Activated T-helper 1 cell treated with Interleukin-2 at 50 U/mL for 16 hours (primary cell): Measurements from ENCODE around the gene KIF22.
"Not testable (repeated sequence)": the region's sequence is repeated elsewhere in the genome, so short reads cannot be mapped to it uniquely, and the experiment has no call there.

Experiments used
- DNase-seq: peaks from one replicate; pipeline ENCODE4 v3.0.0-alpha.2; 2020; ENCODE audit warnings: low read depth

Gene KIF22

DNA sequence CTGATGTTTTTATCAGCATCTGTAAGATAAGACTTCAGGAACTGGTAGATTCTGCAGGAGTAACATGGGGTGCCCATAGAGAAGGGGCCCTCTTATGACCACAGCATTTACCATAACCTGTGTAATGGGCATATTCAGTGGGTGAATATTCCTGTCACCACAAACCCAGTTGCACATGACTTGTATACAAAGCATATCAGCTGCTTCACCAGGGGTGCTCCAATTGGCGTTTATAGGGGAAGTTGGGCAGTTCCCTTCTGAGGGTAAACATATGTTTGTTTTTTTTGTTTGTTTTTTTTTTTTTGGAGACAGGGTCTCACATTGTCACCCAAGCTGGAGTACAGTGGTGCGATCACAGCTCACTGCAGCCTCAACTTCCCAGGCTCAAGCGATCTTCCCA lies 24.0 kb upstream of the KIF22 start:
- no peak for DNase-seq

DNA sequence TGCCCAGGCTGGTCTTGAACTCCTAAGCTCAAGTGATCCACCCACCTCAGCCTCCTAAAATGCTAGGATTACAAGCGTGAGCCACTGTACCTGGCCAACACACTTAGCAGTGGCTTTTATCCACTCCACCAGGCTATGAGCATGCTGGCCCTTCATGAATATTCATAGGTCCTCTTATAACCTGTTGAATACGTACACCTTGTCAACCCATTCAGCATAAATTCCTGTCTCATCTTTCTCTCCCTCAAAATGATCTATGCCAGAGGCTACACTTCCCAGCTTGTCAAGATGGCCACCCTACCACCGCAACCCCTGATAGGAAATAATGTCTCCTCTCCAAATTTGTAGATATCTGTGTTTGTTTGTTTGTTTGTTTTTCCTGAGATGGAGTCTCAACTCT lies 23.5 kb upstream of the KIF22 start:
- DNase-seq = no peak

DNA sequence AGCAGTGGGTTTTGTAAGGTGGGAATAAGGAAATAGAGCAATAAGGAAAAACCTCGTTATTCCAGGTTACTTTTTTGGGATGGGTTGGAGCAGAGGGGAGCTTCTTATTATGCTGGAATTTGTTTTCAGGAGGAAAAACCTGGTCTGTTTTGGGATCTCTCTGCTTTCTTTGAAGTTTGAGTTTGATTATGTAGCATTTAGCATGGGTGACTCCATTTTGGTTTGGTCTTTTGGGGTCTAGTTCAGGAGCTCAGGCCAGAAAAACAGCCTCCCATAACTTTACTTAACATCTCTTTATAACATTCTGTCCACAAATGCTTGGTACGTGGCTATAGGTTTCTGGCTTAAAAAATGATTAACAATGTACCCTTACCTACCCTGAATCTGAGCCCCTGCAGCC lies 21.0 kb upstream of the KIF22 start:
- no peak for DNase-seq

DNA sequence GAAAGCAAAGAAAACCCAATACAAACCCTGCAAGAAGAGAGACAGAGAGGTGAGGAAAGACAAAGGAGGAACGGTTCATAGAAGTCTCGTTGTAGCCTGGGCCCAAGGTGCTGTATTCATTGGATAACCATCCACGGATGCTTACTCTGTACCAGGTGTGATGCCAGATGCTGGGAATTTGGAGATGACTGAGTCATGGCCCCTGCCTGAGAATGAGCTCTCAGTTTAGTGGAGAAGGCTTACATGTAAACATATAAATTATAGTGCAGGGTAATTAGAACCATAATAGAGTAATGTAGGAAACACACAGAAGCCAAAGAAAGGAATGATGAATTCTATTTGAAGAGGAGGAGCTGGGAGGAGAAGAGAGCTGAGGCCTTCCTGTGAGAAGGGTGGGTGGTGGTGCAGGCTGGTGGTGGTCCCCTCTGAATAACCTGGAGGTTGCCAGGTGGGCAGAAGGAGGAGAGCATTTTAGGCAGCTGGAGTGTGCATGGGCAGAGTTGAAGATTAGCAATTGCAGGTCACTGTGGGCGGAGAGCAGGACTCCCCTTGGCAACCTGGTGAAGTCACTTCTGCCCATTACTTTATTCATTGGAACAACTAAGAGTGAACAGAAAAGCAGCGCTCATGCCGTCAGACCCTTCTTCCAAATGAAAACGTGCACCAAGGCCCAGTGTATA lies 20.2 kb upstream of the KIF22 start:
- no peak for DNase-seq

DNA sequence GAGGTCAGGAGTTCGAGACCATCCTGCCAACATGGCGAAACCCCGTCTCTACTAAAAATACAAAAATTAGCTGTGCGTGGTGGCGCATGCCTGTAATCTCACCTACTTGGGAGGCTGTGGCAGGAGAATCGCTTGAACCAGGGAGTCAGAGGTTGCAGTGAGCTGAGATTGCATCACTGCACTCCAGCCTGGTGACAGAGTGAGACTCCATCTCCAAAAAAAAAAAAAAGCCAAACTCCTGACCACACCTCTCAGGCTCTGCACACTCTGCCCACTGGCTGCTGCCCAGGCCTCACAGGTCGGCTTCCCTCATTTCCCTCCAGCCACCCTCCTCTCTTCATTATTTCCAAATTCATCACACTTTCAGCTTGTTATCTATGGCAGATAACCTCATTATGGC lies 18.2 kb upstream of the KIF22 start:
- not testable (repeated sequence) for DNase-seq

DNA sequence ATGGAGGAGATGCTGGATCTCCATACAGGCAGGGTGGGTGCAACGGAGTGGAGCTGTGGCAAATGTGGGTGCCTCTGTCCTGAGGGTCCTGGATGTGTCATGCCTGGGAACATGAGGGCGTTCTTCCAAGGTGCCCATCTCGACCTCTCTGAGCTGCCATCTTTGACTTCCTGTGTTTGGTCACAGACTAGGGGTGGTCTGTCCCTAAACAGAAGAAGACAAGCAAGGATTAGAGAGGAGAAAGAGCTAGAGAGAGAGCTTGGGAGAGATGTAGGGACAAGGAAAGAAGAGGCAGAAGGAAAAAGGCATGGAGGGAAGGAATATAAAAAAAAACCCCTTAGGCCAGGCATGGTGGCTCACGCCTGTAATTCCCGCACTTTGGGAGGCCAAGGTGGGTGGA lies 15.8 kb upstream of the KIF22 start:
- DNase-seq = no peak

DNA sequence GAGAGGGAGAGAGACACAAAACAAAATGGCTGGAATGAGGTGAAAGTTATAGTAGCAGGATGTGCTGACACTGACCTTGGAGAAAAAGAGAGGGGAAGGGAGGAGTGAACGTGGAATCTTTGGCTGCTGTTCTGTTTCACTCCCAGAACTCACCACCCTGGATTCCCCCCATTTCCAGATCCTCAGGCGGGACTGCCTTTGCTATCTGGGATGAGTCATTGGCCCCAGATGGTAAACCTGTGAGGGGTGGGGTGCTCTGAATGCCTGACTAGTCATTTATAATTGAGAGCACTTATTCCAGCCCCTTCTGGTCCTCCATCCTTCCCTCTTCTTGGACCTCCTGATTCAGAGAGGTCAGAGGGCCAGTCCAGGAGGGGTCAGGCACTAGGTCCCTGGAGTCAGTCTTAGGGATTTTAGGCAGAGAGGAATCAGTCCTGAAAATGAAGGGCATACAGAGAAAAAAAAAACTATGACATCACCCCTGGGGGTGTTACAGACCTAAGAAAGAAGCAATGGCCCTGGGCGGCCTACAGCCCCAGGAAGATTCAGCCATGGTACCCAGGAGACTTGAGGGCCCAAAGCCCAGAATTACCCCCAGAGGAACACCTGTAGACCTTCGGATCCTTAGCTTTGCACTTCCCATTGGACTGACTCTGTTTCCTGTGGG lies 14.7 kb upstream of the KIF22 start:
- no peak for DNase-seq

DNA sequence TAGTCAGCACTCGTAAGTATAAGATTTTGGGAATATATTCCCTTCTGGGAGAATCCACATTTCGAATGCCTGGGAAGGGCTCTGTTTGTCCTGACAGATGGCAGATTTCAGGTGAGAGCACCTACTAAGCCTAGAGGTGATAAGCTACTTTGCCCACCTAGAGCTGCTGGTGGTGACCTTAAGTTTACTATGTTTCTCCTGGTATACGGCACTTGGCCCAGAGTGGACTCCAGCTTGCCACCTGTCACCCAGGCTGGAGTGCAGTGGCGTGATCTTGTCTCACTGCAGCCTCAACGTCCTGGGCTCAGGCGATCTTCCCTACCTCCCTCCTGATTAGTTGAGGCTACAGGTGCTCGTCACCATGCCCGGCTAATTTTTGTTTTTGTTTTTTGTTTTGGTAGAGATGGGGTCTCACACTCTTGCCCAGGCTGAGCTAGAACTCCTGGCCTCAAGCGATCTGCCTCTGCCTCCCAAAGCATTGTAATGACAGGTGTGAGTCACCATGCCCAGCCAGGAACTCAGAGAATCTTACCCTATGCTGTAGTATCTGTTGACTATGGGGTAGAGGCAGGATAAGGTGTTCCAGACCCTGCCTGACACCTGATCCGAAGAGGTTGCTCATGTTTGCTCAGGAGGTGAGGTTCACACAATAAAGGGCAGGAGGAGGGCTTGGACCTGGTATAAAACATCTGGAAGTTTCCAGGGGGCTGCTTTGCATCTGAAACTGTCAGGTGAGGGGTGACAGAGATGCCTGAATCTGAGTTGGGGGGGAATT lies 12.8 kb upstream of the KIF22 start, which contains the start of gene ZG16:
Gene ZG16 (plus strand): TSS at position 681 of the 775 bp plus-strand sequence. CDS start 1,011 bp downstream, outside the sequence.
- DNase-seq = no peak

DNA sequence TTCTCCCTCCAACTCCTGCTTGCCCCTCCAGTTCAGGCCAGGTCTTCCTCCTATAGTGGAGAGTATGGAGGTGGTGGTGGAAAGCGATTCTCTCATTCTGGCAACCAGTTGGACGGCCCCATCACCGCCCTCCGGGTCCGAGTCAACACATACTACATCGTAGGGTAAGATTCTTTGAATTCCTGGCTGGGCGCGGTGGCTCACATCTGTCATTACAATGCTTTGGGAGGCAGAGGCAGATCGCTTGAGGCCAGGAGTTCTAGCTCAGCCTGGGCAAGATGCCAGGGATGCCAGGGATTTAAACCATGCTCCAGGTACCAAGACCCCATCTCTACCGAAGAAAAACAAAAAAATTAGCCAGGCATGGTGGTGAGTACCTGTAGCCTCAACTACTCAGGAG lies 11.1 kb upstream of the KIF22 start:
- DNase-seq = no peak

DNA sequence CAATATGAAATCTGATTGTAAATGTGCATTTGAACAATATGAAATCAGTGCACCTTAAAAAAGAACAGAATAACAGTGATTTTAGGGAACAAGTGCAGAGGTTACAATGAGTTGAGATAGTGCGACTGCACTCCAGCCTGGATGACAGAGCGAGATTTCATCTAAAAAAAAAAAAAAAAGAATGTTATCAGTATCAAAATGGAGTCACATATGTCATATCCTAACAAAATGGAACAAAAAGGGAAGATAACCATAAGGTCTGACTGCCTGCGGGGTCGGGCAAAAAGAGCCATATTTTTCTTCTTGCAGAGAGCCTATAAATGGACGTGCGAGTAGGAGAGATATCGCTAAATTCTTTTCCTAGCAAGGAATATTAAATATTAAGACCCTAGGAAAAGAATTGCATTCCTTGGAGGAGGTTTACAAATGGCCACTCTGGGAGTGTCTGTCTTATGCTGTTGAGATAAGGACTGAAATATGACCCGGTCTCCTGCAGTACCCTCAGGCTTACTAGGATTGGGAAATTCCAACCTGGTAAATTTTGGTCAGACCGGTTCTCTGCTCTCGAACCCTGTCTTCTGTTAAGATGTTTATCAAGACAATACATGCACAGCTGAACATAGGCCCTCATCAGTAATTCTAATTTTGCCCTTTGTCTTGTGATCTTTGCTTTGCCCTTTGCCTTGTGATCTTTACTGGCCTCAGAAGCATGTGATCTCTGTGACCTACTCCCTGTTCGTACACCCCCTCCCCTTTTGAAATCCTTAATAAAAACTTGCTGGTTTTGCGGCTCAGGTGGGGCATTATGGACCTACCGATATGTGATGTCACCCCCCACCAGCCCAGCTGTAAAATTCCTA lies 7.2 kb upstream of the KIF22 start:
- not testable (repeated sequence) for DNase-seq

DNA sequence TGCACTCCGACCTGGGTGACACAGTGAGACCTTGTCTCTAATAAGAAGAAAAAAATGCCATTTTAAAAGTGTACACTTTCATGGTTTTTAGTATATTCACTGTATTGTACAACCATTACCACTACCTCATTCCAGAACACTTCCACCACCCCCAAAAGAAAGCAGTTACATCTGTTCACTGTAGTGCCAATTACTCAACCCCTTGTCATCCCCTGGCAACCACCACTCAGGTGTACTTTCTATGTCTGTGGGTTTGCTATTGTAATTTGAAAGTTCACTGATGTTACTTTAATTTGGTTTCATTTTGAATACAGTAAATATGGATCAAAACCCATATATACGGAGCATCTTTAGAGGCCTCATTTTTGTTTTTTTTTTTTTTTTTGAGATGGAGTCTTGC lies 6.4 kb upstream of the KIF22 start:
- no peak for DNase-seq

DNA sequence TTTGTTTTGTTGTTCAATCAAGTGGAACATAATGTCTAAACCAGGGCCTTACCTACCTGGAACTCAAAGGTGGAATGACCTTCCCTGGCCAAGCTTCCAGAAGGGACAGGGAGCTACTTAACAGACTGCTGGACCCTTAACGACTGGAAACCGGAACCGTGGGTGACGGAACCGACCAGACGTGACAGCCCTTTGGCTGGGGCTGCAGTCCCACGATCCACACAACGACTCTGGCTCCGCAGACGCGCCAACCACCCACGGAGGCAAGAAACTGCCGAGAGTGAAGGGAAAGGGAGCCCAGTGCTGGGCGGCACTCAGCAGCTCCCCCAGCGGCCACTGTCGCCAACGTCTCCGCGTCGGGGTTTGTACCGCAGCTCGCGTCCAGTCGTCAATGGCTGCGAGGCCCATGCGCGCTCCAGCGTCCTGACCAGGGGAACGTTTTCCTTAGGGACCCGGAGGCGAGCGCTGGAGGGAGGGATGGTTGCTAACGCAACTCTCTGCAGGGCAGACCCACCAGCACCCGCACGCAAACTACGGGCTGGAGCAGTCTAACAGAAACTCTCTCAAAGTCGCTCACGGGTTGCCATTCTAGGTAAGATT lies 5.5 kb upstream of the KIF22 start:
- DNase-seq = peak; percentile 67

DNA sequence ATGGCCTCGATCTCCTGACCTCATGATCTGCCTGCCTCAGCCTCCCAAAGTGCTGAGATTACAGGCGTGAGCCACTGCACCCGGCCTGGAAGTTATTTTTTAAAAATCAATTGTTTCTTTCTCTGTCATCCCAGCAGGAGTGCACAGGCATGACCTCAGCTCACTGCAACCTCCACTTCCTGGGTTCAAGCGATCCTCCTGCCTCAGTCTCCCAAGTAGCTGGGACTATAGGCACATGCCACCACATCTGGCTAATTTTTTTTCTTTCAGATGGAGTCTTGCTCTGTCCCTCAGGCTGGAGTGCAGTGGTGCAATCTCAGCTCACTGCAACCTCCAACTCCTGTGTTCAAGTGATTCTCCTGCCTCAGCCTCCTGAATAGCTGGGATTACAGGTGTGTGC lies 3.4 kb upstream of the KIF22 start:
- DNase-seq = not testable (repeated sequence)

DNA sequence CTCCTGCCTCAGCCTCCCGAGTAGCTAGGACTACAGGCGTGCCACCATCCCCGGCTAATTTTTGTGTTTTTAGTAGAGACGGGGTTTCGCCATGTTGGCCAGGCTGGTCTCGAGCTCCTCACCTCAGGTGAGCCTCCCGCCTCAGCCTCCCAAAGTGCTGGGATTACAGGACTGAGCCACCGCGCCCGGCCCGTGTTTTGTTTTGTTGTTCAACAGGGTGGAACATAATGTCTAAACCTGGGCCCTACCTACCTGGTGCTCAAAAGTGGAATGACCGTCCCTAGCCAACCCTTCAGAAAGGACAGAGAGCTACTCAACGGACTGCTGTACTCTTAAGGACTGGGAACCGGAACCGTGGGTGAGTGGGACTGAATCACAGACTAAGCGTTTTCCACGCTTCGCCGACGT lies 772 bp upstream of the KIF22 start:
- DNase-seq = no peak

DNA sequence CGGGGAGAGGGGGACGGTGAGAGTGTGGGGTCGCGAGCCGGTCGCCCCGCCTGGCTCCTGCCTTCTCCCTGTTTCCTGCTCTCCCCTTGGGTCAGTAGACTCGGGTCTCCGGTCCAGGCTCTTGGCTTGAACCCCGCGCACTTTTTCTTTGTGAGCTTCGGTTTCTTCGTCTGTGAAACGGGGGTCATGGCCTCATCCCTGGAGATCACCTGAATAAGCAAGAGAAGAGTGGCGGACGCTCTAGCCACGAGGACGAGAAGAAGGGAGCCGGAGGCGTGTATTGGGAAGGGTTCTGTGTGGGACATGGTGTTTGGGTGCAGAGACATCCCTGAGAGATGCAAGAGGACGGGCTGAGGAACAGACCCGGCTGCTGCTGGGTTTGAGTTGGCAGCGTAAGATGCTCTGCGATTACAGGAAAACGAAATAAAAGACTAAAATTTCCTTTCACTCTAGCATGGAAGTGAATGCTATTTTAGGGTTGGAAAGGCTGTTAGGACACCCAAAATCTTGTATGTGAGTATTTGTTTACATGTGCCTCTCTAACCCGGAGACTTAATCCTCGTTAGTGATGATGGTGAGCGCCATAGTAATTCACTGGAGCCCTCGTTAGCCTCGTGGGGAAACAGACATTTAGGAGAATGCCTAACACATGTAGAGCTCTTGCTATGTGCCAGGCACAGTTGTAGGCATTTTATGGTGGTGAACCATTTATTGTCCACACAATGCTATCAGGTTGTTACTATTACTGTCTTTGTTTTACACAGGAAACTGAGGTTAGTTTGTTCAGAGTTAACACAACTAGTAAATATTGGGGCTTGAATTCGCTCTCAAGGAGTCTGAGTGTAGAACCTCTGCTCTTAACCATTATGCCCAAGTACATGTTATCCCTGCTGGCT lies 646 bp downstream of the KIF22 start:
- DNase-seq = no peak

DNA sequence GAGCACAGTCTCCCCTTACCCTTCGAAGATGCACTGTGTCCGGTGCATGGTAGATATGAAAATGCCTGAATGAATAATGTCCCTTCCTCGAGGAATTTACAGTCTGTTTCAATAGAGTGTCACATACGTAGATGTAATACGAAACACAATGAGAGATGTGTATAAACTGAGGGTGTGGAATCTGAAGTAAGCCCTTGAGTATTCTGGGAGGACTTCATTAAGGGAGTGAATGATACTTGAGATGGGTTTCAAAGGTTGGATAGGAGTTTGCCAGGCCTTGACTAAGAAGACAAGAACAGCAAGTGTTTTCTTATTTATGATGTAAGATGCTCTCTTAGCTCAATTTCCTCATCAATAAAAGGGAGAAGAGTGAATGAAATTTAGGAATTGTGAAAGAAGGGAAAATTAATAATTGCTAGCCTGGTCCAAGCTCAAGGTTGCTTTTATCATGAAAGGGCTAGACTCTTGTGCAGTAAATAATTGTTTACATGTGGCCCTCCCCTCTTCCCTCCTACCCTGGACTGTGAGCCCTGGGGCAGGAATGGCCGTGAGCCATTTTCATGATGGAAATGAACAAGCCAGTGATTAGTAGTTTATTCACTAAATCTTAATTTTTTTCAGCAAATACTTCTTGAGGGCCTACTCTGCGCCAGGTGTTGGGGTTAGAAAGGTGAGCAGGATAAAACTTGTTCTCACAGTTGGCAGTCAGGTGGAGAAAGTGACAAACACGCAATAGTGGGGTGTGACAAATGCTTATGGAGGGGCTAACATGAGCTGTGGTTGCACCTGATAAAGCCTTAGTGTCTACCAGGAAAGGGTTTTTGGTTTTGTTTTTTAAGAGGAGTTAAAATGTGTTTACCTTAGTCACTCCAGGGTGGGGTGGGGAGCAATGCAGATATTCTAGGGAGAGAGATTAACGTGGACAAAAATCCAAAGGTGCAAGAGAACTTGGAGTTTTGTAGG lies 1.6 kb downstream of the KIF22 start:
- no peak for DNase-seq

DNA sequence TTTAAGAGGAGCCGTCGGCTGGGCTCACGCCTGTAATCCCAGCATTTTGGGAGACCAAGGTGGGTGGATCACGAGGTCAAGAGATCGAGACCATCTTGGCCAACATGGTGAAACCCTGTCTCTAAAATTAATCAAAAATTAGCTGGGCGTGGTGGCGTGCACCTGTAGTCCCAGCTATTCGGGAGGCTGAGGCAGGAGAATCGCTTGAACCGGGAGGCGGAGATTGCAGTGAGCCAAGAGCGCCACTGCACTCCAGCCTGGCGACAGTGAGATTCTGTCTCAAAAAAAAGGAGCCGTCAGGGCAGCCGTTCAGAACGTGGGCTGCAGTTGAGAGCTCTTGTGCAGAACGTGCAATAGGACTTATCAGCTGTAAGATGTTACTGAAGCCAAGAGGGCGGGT lies 2.6 kb downstream of the KIF22 start:
- not testable (repeated sequence) for DNase-seq

DNA sequence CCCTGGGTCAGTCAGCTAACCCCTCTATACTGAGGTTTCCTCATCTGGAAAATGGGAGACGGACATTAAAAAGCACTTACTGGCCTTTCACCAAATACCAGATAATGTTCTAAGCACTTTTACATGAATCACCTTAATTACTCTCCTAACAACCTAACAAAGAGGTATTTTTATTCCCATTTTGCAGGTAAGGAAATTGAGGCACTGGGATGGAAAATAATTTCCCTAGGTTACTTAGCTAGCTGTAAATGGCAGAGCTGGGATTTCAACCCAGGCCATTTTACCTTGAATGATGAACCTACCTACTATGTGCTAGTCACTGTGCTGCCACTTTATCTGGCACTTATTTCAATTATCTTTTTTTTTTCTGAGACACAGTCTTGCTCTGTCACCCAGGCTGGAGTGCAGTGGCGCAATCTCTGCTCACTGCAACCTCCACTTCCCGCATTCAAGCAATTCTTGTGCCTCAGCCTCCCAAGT lies 3.7 kb downstream of the KIF22 start:
- DNase-seq = no peak

DNA sequence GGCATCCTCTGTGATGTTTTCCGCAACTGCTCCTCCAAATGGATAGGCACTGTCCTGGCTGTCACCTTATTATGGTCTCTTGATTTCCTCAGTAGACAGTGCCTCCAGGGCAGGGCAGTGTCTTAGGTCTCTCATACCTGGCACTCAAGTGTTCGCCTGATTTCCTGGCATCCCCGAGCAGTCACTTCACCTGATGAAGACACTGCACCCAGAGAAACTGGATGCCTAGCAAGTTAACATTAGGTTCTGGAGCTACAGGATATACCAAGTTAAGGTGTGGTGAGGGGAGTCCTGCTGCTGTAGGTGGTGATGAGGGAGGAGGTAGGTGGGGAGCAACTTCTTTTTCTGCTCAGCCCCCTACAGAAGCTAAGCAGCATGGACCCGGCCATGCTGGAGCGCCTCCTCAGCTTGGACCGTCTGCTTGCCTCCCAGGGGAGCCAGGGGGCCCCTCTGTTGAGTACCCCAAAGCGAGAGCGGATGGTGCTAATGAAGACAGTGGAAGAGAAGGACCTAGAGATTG lies 11.9 kb downstream of the KIF22 start:
- DNase-seq = no peak
